T47D (cell line): Measurements from ENCODE around the gene TUSC2.
"Not testable (repeated sequence)": the region's sequence is repeated elsewhere in the genome, so short reads cannot be mapped to it uniquely, and the experiment has no call there.

Experiments used
- DNase-seq, 2 experiments: peaks; one replicate each; pipeline versions ENCODE4 v3.0.0 to v3.0.0-alpha.2; 2011 to 2012; ENCODE audit warnings: low read depth in 1 of 2, low spot score in 1 of 2
- JUND ChIP-seq: IDR thresholded peaks from 2 replicates; pipeline ENCODE4 v1.6.1; 2012; ENCODE audit warnings: low read depth
- in situ Hi-C: cut with HindIII; loops from 2 replicates; pipeline ENCODE4 v1.10.0; 2016; ENCODE audit warnings: low sequenced_read_pairs, low pct_unique_long_range_greater_than_20kb

The TUSC2 gene

DNA sequence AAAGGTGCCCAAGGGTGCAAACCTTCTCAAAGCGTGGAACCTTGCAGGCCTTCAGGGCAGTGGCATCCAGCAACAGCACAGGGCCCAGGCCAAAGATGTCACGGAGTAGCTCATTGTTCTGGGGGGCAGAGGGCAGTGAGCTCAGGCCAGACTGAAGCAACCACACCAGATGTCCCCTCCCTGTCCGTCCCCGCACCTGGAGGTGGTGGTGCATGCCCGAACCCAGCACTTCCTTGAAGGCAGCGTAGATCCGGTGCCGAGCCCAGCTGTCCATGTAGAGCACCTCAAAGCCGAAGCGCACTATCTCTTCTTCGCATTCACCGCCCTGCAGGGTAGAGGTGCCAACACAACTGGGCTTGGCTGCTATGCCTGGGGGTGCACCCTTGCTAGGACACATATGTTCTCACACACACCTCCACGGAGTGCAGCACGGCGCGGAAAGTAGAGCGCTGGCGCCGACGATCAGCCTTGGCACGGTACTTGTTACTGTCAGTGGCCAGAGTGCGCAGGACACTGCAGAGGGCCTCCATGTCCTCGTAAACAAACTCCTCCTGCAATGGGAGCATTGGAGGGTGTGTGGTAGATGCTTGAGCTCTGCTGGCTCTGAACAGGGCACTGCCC is 39.5 kb downstream of the TUSC2 start:
- no peak for DNase-seq
- in situ Hi-C loops: no loop called here
- TF ChIP-seq JUND: no peak

GRCh38 chr3:50287262-50287661 is 40.8 kb downstream of the TUSC2 start:
- DNase-seq: no peak
- no peak for TF ChIP-seq JUND
- in situ Hi-C loops: no loop called here

DNA sequence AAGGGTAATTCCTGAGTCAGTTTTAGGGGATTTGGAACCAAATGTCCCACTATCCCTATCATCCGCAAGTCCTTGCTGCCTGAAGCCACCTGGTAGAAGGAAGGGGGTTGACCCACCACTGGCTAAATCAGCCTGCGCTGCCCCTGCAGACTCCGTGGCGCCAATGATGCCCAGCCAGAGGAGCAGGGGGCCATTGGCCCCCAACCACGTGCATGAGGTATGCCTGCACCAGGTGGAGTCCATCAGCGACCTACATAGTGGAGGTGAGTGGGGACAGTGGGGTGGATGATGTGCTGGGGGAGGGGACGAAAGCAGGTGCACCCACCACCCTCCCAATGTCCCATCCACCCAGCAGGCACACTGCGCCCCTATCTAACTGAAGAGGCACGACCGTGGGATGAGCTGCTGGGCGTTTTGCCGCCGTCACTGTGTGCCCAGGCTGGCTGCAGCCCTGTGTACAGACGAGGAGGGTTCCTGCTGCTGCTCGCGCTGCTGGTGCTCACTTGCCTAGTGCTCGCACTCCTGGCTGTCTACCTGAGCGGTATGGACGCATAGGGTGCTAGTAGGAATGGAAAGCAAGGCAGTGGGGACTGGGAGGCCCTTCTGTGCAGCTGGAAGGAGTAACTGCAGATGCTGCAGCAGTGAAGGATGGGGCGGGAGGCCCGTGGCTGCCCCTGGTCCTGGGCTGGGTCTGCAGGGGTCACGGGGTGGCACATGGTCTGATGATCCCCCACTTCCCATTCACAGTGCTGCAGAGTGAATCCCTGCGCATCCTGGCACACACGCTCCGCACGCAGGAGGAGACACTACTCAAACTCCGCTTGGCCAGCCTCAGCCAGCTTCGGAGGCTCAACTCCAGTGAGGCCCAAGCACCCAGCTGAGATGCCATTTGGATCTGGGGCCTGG is 41.4 kb downstream of the TUSC2 start:
- in situ Hi-C loops: no loop called here
- TF ChIP-seq JUND: no peak
- no peak for DNase-seq

DNA sequence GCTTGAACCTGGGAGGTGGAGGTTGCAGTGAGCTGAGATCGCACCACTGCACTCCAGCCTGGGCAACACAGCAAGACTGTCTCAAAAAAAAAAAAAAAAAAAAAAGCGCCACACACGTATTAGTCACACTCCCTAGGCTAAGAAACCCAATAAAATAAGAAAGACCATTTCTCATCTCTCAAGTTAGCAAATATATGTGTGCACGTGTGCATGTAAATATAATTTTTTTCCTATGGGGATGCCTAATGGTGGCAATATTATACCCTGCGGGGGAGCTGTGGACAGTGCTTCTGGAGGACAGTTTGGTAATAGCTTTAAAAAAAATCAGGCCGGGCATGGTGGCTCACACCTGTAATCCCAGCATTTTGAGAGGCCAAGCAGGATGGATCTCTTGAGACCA is 43.9 kb downstream of the TUSC2 start:
- in situ Hi-C loops, DNase-seq: not testable (repeated sequence)

- in situ Hi-C loops: no loop called here
- TF ChIP-seq JUND: no peak
- DNase-seq: no peak
Measured at GRCh38 chr3:50279255-50280016, 48.6 kb downstream of the TUSC2 start.

GRCh38 chr3:50278880-50279224 is 49.2 kb downstream of the TUSC2 start, which contains the start of gene LSMEM2:
Gene LSMEM2, plus strand, starts transcription at chr3:50279087. Its CDS starts 27 bp downstream, at chr3:50279114.
- in situ Hi-C loops: no loop called here
- DNase-seq: no peak
- TF ChIP-seq JUND: no peak

DNA sequence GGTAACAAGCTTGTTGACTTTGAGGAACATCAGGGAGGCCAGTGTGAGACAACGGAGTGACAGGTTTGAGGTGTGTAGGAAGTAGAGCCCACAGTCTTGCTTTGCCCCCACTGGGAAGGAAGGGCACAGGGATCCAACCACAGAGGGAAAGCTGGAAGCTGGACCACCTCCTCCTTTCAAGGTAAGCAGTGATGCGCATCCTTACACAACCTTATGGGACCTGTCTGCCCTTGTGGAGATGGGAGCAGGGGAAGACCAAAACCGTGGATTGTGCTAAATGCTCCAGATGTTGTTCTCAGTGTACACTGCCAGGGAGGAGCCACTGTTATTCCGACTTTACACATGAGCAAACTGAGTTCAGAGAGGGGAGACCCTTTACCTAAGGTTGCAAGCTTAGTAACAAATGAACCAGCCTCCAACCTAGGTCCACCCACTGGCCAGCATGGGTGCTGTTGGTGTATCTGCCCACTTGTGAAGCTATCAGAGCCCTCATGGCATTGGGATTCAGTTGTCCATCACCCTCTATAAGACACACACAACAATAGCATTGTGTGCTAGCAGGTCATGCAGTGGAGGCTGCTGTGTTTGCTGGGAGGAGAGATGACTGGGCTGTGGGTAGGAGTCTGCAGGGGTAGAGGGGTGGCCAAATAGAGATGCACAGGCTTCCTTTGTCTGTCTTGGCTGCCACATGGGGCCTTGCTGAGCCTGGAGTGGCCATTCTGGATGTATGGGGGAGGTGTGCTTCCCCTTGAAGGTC is 49.7 kb downstream of the TUSC2 start:
- in situ Hi-C loops: no loop called here
- no peak for TF ChIP-seq JUND
- no peak for DNase-seq

DNA sequence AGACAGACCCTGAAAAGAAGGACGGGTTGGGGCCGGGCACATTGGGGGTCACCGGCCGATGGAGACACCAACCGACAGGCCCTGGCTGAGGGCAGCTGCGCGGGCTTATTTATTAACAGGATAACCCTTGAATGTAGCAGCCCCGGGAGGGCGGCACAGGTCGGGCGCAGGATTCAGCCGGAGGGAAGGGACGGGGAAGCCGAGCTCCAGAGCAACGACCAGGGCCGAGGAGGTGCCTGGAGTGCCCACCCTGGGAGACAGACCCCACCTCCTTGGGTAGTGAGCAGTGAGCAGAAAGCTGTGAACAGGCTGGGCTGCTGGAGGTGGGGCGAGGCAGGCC is 51.3 kb downstream of the TUSC2 start:
- TF ChIP-seq JUND: no peak
- no peak for DNase-seq
- in situ Hi-C loops: no loop called here

GRCh38 chr3:50275996-50276761 is 51.8 kb downstream of the TUSC2 start:
- in situ Hi-C loops: no loop called here
- no peak for TF ChIP-seq JUND
- DNase-seq: no peak

DNA sequence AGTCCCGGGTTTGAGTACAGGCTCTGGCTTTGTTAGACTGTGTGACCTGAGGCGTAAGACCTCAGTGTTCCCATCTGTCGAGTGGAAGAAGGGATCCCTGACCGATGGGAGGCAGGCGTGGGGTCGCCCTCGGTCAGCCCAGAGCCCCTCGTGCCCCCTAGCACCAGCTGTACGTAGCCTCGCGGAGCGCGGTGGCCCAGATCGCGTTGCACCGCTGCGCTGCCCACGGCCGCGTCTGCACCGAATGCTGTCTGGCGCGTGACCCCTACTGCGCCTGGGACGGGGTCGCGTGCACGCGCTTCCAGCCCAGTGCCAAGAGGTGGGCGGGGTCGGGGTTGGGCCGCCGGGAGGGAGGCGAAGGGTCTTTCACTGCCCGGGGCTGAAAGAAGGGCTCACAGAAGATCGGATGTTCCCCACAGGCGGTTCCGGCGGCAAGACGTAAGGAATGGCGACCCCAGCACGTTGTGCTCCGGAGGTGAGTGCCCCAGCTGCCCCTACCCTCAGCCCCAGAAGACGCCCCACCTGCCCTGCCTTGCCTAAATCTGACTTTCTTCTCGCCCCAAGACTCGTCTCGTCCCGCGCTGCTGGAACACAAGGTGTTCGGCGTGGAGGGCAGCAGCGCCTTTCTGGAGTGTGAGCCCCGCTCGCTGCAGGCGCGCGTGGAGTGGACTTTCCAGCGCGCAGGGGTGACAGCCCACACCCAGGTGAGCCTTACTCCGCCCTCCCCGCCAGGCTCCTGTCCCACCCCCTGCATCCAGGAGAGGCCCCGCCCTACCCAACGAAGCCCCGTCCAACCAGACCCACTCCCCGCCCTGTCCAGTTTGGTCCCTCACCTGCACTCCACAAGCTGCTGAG is 52.7 kb downstream of the TUSC2 start:
- no peak for DNase-seq
- in situ Hi-C loops: no loop called here
- no peak for TF ChIP-seq JUND
